ENCODE measurements around the gene KLHL15.
"Not testable (repeated sequence)": the region's sequence is repeated elsewhere in the genome, so short reads cannot be mapped to it uniquely, and the experiment has no call there.

KLHL15 gene

DNA sequence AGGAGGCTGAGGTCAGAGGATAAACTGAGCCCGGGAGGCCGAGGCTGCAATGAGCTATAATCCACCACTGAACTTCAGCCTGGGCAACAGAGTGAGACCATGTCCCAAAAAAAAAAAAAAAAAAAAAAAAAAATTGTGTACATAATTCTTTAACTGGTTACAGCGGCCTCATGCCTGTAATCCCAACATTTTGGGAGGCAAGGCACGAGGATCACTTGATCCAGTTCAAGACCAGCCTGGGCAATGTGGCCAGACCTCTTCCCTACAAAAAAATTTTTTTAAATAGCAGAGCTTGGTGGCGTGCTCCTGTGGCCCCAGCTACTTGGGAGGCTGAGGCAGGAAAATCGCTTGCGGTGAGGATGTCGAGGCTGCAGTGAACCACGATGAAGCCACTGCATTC lies 9.3 kb downstream of the KLHL15 start:
- no peak for DNase-seq

GRCh38 chrX:24014388-24015018 lies 12.5 kb downstream of the KLHL15 start:
- peak; percentile 46 for DNase-seq

- no peak for DNase-seq
Observed at GRCh38 chrX:24012266-24012665, 14.7 kb downstream of the KLHL15 start.

DNA sequence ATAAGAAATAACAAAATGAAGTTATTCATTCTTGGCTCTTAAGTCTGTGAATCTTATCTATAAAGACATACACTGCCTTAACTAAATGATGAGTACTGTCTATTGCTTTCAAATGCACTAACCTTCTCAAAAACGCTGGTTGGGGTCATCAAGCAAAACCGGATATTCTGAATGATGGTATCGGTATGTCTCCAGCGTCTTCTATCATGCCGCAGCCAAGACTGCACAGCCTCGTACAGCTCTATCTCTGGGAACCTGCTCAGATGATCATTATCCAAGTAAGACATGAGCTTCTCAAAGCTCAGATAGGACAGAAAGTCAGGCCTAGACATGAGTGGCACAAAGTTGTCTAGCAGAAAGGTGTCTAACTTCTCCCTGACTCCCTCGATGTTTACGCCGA lies 21.1 kb downstream of the KLHL15 start:
- DNase-seq: no peak

DNA sequence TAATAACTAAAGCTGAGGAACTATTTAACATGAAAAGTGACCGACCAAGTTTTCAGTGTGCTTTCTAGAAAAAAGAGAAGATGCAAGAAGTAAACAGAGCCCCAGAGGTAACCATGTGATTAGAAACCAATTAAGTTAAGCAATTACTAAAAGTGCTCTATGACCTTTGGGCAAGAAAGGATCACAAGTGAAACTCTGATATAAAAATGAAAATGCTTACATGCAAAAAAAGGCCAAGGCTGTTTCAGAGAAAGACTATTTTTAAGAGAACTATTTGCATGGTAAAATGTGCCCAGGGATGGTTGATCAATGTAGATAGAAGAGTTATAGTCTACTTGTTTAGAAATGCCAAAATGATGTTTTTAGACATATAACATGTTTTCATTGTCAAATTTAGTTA lies 22.0 kb downstream of the KLHL15 start:
- DNase-seq: no peak

GRCh38 chrX:24002792-24003191 lies 24.2 kb downstream of the KLHL15 start:
- no peak for DNase-seq

- no peak for DNase-seq
Observed at GRCh38 chrX:24002167-24002566, 24.8 kb downstream of the KLHL15 start.

- DNase-seq: no peak
Observed at GRCh38 chrX:23999671-24000070, 27.3 kb downstream of the KLHL15 start.

- no peak for DNase-seq
Observed at GRCh38 chrX:23993012-23993633, 33.9 kb downstream of the KLHL15 start.

DNA sequence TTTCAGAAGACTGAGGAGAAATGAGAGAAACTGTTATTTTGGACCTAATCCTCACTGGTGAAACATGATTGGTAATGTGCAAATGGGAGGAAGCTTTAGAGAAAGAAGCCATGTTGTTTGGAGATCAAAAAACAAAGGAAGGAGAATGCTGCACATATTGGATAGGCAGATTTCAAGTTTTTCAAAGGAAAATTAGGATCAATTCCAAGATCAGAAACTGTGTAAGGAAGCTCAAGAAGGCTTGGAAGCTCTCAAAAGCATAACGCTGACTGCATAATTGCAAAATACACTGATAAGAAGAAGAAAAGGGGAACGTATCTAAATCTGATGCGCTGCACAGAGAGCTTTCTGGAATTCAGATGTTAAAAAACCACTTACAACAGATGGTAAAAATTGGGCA lies 34.6 kb downstream of the KLHL15 start:
- DNase-seq: no peak

DNA sequence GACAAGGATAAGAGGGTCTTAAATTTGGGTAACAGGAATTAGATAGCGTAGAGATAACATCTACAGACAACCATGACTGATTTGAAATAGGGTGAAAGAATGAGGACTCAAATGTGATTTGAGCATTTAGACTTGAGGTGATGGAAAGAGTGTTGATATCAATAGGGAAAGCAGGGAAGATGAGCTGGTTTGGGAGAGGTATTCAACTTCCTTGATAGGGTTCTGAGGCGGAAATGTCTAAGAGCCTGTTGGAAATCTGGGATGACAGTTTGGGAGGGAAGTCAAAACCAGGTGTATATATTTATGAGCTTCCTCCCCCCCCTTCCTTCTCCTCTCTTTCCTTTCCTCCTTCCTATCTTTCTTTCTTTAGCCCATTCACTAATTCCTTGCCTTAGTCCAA lies 36.5 kb downstream of the KLHL15 start:
- DNase-seq: no peak

DNA sequence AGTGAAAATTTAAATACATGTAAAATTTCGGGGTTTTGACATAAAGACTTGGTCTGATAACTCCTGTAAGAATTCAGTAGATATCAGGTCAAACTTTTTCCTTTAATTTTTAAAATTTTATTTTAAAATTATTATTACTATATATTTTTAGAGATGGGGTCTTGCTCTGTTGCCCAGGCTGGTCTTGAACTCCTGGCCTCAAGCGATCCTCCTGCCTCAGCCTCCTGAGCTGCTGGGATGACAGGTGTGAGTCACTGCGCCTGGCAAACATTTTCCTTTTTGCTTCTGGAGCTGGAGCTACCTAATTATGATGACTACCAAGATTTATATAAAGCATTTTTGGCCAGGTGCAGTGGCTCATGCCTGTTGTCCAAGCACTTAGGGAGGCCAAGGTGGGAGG lies 37.3 kb downstream of the KLHL15 start:
- DNase-seq: no peak

GRCh38 chrX:23982891-23983290 lies 44.1 kb downstream of the KLHL15 start:
- no peak for DNase-seq

- no peak for DNase-seq
Observed at GRCh38 chrX:23981711-23982110, 45.3 kb downstream of the KLHL15 start.

GRCh38 chrX:23981222-23981621 lies 45.8 kb downstream of the KLHL15 start:
- DNase-seq: no peak

DNA sequence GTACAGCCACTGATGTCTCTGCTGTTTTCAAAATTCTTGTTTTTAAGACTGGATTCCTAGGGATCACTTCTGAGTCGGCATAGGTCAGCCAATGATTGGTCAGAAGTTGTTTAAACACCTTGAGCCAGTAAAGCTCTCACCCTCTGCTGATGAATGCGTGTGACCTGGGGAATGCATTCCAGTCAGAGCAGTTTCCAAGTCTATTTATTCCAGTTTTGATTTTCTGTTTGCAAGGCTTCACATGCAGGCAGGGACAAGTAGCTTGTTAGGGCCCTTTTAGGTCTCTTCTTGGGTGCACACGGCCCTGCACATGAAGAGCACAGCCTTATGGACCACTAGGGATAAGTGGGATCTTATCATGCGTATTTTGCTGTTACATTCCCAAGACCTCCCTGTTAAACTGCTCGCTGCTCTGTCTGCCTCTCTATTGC lies 47.0 kb downstream of the KLHL15 start:
- DNase-seq: no peak

DNA sequence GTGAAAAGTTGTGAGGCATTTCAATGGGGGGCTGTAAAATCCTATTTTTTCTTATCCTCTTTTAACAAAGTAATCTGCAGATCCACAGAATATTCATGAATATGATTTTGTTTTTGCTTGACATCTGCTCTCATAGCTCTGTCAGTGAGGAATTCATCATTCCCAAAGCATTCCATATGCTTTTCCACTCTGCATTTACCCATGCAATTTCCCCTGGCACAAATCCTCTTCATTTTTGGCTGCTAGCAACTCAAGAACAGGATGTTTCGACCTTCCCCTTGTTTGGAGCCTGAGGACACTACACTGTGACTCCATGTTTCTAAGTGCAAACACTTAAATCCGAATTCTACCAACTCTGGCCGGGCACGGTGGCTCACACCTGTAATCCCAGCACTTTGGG lies 48.5 kb downstream of the KLHL15 start:
- DNase-seq: no peak

DNA sequence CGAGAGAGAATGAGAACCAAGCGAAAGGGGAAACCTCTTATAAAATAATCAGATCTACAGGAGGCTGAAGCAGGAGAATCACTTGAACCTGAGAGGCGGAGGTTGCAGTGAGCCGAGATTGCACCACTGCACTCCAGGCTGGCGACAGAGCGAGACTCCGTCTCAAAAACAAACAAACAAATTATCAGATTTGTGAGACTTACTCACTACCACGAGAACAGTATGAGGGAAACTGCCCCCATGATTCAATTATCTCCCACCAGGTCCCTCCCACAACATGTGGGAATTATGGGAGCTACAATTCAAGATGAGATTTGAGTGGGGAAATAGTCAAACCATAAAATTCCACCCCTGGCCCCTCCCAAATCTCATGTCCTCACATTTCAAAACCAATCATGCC lies 61.4 kb downstream of the KLHL15 start:
- not testable (repeated sequence) for DNase-seq

GRCh38 chrX:23964191-23964590 lies 62.8 kb downstream of the KLHL15 start:
- no peak for DNase-seq

GRCh38 chrX:23959781-23960180 lies 67.2 kb downstream of the KLHL15 start:
- DNase-seq: no peak

DNA sequence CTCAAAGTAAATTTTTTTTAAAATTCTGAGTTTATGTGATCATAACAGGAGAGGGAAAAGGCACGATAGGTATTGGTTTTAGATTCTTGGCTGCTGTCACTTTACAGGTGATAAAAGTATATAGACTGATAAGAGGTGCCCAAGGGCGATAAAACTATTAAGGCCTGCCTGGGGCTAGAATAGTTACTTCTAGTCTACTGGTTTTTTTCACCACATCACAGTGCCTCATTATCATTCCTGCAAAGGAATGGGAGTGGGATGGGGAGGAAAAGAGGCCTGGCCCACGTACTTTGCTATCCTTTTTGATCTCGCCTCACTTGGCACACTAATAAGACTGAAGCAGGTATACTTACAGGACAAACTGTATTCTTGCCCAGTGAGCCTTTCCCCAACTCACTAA lies 72.6 kb downstream of the KLHL15 start:
- DNase-seq: no peak

- no peak for DNase-seq
Observed at GRCh38 chrX:23953908-23954269, 73.1 kb downstream of the KLHL15 start.

DNA sequence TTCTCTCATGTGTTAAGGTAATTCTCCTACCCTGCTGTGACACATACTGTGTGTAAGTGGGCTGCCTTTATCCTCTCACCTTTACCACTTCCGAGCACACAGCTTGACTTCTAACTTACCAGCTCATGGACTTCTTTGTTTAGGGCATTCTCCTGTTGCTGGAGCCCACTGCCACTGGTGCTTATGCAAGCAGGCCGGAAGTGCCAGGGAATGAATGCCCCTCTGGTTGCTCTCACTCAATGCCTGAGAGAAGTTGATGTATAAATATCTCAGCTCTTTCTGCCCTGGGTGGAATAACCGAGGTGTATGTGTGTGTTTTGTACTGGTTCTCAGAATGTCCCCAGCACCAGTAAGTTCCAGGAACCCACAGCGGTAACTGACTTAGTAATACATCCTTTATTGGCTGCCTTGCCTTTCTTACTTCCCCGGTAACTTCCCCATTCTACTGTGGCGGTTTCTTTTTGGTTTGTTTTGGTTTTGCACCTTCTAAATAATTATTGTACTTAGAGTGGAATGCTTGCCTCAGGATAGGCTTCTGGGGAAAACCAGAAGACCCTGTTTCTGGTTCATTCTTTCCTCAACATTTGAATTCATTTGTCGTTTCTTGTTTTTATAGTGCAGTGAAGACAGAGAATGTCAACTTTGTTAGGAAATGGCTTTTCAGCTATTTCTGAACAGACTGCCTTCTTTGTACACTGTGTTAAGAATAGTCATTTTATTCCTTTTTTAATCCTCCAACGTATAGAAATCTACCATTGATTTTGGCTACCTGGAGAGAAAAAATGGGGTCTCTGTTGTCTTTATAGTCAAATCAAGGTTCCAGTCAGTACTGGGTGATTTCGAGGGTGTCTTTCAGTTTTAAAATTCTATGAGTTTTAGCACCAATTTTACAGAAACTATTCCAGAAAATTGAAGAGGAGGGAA lies 73.7 kb downstream of the KLHL15 start:
- DNase-seq: peak; percentile 17

DNA sequence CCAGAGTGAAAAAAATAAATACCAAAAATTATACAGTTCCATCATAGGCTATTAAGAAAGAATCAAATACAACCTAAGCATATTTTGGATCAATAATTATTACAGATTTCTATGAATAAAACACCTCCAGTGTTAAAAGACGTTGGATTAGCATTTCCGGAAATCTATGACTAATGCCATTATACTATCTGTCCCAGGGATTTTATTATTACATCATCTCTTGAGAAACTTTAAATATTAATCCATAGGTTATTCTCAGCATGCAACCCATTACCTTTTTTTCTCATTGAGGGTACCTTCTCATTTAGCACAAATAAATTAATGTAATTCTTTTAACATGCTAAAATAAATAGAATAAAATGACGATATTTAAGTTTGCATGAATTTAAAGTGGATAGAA lies 74.6 kb downstream of the KLHL15 start:
- DNase-seq: no peak

All from activated CD8-positive, alpha-beta memory T cell treated with anti-CD3 and anti-CD28 coated beads, Interleukin-2, amount 50 U/mL, for 4 hours (primary cell).